ENCODE results near the gene DIS3L2. TPM values are rescaled to one million over a fixed set of nuclear protein-coding genes. Genes with fewer than 3 reads are reported as not detected.

Gene DIS3L2
- total and polyA plus RNA-seq, 2 of the 4 experiments (the other 2 are of a cell fraction): 14.7 to 19.2 TPM

GRCh38 chr2:232203166-232203891, 241.8 kb downstream of the DIS3L2 start:
- Histone ChIP-seq H3K27ac (ENCODE audit: insufficient read depth, low read length) (no peak overlapping the region), H2BK120ac (ENCODE audit: low read depth, low read length) (no peak overlapping the region), H2AFZ (replicated peaks; ENCODE audit: low read length, poor library complexity) (no peak overlapping the region), H2BK15ac (ENCODE audit: low read depth, low read length) (no peak overlapping the region), H4K20me1 (ENCODE audit: insufficient read depth, low read length) (no peaks in the 10 kb centered on the region), H3K36me3 (ENCODE audit: control insufficient read depth, insufficient read depth, low read length) (peaks cover 2% of the 10 kb centered on the region; the same call in 1 of the 2 replicates), H3K4me3 (ENCODE audit: insufficient read depth, low read depth, low read length) (no peak overlapping the region), H2AK5ac (ENCODE audit: low read depth, low read length) (no peak overlapping the region), H2BK5ac (ENCODE audit: low read depth, low read length, poor library complexity, severe bottlenecking) (no peak overlapping the region), H2AK9ac (replicated peaks; ENCODE audit: low read depth, low read length, poor library complexity) (no peak overlapping the region), H3K18ac (ENCODE audit: low read depth, low read length) (no peak overlapping the region), H3K4me1 (ENCODE audit: control insufficient read depth, insufficient read depth, low read length) (no peaks in the 10 kb centered on the region), H3K14ac (replicated peaks; ENCODE audit: low read depth, low read length) (no peak overlapping the region), H3K9ac (ENCODE audit: low read depth, low read length) (no peak overlapping the region), H3K9me3 (ENCODE audit: control insufficient read depth, insufficient read depth, low read length) (no peaks in the 10 kb centered on the region), H3K4ac (ENCODE audit: low read depth, low read length) (no peak overlapping the region), H3K9me1 (ENCODE audit: insufficient read depth, low read length) (no peaks in the 10 kb centered on the region), H4K8ac (ENCODE audit: low read depth in 2 of 2, low read length in 2 of 2) (no peak overlapping the region), H3K4me2 (ENCODE audit: low read depth, low read length) (no peak overlapping the region), H3K27me3 (ENCODE audit: control insufficient read depth, insufficient read depth, low read length) (no peaks in the 10 kb centered on the region), H2BK20ac (ENCODE audit: low read depth, low read length) (no peak overlapping the region), H4K91ac (ENCODE audit: insufficient read depth, low read depth, low read length) (no peak overlapping the region), H3K79me1 (ENCODE audit: low read depth in 1 of 2, low read length in 2 of 2) (no peaks in the 10 kb centered on the region), H4K5ac (ENCODE audit: low read depth, low read length) (no peak overlapping the region), H3K56ac (ENCODE audit: extremely low read depth, insufficient read depth, low read length) (no peak overlapping the region), H3K23ac (ENCODE audit: low read depth, low read length) (no peak overlapping the region)
- dilution Hi-C loops (cut with HindIII; ENCODE audit: low sequenced_read_pairs, unreplicated experiment): no loop called here
- ChIA-PET CTCF (no interaction called here), POLR2A (ENCODE audit: unreplicated experiment) (no interaction called here)
- BruUV-seq (replicated peaks): no TSS peak
- in situ Hi-C loops (cut with MboI; ENCODE audit: low sequenced_read_pairs): no loop called here
- intact Hi-C loops (cut with micrococcal nuclease): no loop called here
- DNase-seq: no peak
- ATAC-seq (ENCODE audit: low read depth): no peak
- 100% methylated on average over 1 of the region's 5 CpGs; no CpG with 5 or more reads in 1 of the 2 experiments for WGBS, 2 experiments (ENCODE audit: extremely low coverage in 2 of 2, insufficient read length in 1 of 2)
- TF ChIP-seq MXI1 (IDR thresholded peaks at IDR 0.05; ENCODE audit: borderline replicate concordance, low read depth, low read length) (no peak), CHD1 (IDR thresholded peaks at IDR 0.05; ENCODE audit: low read depth, low read length) (no peak), POLR2A (IDR thresholded peaks at IDR 0.05; ENCODE audit: low read depth, low read length) (no peak), FOS (IDR thresholded peaks at IDR 0.05; ENCODE audit: low read depth, low read length) (no peak), NFE2L2 (IDR thresholded peaks at IDR 0.05; ENCODE audit: low read depth, low read length) (no peak), MAZ (IDR thresholded peaks at IDR 0.05; ENCODE audit: borderline replicate concordance, low read depth, low read length) (no peak), MAFK (IDR thresholded peaks at IDR 0.05; ENCODE audit: low read depth, low read length) (no peak), BHLHE40 (IDR thresholded peaks at IDR 0.05; ENCODE audit: low read depth, low read length) (no peak), RFX5 (IDR thresholded peaks at IDR 0.05; ENCODE audit: low read depth, low read length) (no peak), RAD21 (IDR thresholded peaks at IDR 0.05; ENCODE audit: low read length) (no peak), CTCF (conservative IDR thresholded peaks at IDR 0.05; ENCODE audit: low read depth, low read length) (no peak), ELK1 (IDR thresholded peaks at IDR 0.05; ENCODE audit: borderline replicate concordance, low read depth, low read length) (no peak), CEBPB (IDR thresholded peaks at IDR 0.05; ENCODE audit: low read depth, low read length) (no peak), RCOR1 (IDR thresholded peaks at IDR 0.05; ENCODE audit: insufficient replicate concordance, low read length) (no peak), SMC3 (IDR thresholded peaks at IDR 0.05; ENCODE audit: low read depth, low read length) (no peak)
- TF ChIP-seq, protein P1, sequence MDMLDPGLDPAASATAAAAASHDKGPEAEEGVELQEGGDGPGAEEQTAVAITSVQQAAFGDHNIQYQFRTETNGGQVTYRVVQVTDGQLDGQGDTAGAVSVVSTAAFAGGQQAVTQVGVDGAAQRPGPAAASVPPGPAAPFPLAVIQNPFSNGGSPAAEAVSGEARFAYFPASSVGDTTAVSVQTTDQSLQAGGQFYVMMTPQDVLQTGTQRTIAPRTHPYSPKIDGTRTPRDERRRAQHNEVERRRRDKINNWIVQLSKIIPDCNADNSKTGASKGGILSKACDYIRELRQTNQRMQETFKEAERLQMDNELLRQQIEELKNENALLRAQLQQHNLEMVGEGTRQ (IDR thresholded peaks at IDR 0.05; ENCODE audit: low read depth, low read length): no peak
